Epithelial cell of proximal tubule (primary cell): ENCODE results near the gene FTO. TPM values are rescaled to one million over a fixed set of nuclear protein-coding genes. Genes with fewer than 3 reads are reported as not detected.

ENCODE experiments used
- DNase-seq: peaks from one replicate; pipeline ENCODE4 v3.0.0-alpha.2; 2011; ENCODE audit warnings: low read depth
- H3K4me3 ChIP-seq: 2 replicates; pipeline ENCODE4 v1.5.1; 2011; ENCODE audit warnings: low read depth, mild to moderate bottlenecking, low read length
- CTCF ChIP-seq: conservative IDR thresholded peaks from 2 replicates; pipeline ENCODE4 v1.5.1; 2012; ENCODE audit warnings: low read depth, mild to moderate bottlenecking, low read length
- total RNA-seq: library from RNA; depleted of rRNA; stranded (reverse); fragments of >200 nt; gene quantifications from 2 replicates; pipeline ENCODE4 v1.2.3, GENCODE V29; 2015

Gene FTO
- total RNA-seq, 1 donor from 2014 or later = 62.7 TPM

GRCh38 chr16:53985861-53986260 is 281.9 kb downstream of the FTO start:
- no peak overlapping the region for H3K4me3 ChIP-seq
- DNase-seq = no peak
- no peak for TF ChIP-seq CTCF

- no peak for TF ChIP-seq CTCF
- DNase-seq = no peak
- H3K4me3 ChIP-seq = no peak overlapping the region
Observed at GRCh38 chr16:53986793-53987192, 282.8 kb downstream of the FTO start.

- no peak for DNase-seq
- TF ChIP-seq CTCF = no peak
- H3K4me3 ChIP-seq = no peak overlapping the region
Observed at GRCh38 chr16:53988136-53988535, 284.2 kb downstream of the FTO start.

- no peak for DNase-seq
- no peak overlapping the region for H3K4me3 ChIP-seq
- no peak for TF ChIP-seq CTCF
Observed at GRCh38 chr16:53989597-53989996, 285.6 kb downstream of the FTO start.

GRCh38 chr16:53991754-53992378 is 287.9 kb downstream of the FTO start:
- no peak overlapping the region for H3K4me3 ChIP-seq
- no peak for DNase-seq
- TF ChIP-seq CTCF = no peak

GRCh38 chr16:53995378-53995777 is 291.4 kb downstream of the FTO start:
- DNase-seq = no peak
- TF ChIP-seq CTCF = no peak
- H3K4me3 ChIP-seq = no peak overlapping the region

- no peak for TF ChIP-seq CTCF
- DNase-seq = no peak
- H3K4me3 ChIP-seq = no peak overlapping the region
Observed at GRCh38 chr16:53996961-53997360, 293.0 kb downstream of the FTO start.
